Stomach (tissue), 4 donors: ENCODE data around the gene C5AR2.

ENCODE experiments used
- EP300 ChIP-seq: sonication (generic); formaldehyde crosslinking; IDR thresholded peaks from one replicate; pipeline ENCODE4 v1.6.1; 2017; ENCODE audit warnings: antibody characterized with exemption
- POLR2AphosphoS5 ChIP-seq, 3 donors: sonication (generic); formaldehyde crosslinking; IDR thresholded peaks; one replicate each; pipeline ENCODE4 v1.6.1; 2016; ENCODE audit warnings: antibody characterized with exemption in 3 of 3
- TF ChIP-seq, protein P1 (sequence below), 7 experiments: fragments of 450-650 bp in 4 of 7; fragments of 200-600 bp in 3 of 7; sonication (generic) in 3 of 7; IDR thresholded peaks; one replicate each; pipeline ENCODE4 v1.5.1; 2016 to 2019; ENCODE audit warnings: antibody characterized with exemption in 7 of 7, control low read depth in 2 of 7, mild to moderate bottlenecking in 1 of 7

DNA sequence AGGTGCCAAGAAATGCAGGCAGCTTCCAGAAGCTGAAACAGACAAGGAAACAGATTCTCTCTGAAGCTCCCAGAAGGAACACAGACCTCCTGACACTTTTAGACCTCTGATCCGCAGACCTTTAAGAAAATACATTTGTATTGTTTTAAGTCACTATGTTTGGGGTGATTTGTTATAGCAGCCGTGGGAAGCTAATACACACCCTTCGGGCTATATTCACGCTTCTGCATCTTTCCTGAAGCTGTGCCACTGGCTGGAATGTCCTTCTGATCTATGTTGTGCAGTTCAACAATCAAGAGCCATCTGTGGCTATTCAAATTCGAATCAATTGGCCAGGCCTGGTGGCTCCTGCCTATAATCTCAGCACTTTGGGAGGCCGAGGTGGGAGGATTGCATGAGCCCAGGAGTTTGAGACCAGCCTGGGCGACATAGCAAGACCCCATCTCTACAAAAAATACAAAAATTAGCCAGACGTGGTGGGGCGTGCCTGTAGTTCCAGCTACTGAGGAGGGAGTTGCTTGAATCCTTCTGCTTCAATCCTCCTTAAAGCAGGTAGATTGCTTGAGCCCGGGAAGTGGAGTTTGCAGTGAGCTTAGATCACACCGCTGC lies 11.3 kb downstream of the C5AR2 start:
- TF ChIP-seq, protein P1, sequence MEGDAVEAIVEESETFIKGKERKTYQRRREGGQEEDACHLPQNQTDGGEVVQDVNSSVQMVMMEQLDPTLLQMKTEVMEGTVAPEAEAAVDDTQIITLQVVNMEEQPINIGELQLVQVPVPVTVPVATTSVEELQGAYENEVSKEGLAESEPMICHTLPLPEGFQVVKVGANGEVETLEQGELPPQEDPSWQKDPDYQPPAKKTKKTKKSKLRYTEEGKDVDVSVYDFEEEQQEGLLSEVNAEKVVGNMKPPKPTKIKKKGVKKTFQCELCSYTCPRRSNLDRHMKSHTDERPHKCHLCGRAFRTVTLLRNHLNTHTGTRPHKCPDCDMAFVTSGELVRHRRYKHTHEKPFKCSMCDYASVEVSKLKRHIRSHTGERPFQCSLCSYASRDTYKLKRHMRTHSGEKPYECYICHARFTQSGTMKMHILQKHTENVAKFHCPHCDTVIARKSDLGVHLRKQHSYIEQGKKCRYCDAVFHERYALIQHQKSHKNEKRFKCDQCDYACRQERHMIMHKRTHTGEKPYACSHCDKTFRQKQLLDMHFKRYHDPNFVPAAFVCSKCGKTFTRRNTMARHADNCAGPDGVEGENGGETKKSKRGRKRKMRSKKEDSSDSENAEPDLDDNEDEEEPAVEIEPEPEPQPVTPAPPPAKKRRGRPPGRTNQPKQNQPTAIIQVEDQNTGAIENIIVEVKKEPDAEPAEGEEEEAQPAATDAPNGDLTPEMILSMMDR (IDR thresholded peaks at IDR 0.05): no peak
- TF ChIP-seq POLR2AphosphoS5 (IDR thresholded peaks at IDR 0.05) (no peak), EP300 (no peak)
